ENCODE data around the gene PDE6H.

PDE6H gene

DNA sequence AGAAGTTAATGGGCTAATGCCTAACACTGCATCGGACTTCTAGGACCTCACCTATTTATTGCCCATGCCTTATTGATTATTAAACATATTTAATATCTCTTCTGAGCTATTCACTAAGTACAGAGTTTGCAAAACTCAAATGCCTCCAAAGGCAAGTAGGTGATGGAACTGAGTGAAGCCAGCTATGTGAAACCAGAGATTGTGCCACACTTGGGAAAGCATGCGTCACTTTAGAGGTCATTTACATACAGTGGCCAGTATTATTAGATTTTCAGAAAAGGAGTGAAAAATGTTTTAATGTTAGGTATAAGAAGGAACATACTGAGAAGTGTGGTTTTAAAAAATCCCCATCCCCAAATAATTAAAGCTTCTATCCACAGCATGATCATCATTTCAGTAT lies 27.7 kb downstream of the PDE6H start:
- DNase-seq (ENCODE audit: low read depth), result no peak
- TF ChIP-seq, protein P1, sequence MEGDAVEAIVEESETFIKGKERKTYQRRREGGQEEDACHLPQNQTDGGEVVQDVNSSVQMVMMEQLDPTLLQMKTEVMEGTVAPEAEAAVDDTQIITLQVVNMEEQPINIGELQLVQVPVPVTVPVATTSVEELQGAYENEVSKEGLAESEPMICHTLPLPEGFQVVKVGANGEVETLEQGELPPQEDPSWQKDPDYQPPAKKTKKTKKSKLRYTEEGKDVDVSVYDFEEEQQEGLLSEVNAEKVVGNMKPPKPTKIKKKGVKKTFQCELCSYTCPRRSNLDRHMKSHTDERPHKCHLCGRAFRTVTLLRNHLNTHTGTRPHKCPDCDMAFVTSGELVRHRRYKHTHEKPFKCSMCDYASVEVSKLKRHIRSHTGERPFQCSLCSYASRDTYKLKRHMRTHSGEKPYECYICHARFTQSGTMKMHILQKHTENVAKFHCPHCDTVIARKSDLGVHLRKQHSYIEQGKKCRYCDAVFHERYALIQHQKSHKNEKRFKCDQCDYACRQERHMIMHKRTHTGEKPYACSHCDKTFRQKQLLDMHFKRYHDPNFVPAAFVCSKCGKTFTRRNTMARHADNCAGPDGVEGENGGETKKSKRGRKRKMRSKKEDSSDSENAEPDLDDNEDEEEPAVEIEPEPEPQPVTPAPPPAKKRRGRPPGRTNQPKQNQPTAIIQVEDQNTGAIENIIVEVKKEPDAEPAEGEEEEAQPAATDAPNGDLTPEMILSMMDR (IDR thresholded peaks at IDR 0.05; ENCODE audit: control insufficient read depth, insufficient read depth, low read depth, low read length, missing control alignments), result no peak
- no peak overlapping the region for H3K4me3 ChIP-seq (ENCODE audit: control insufficient read depth, low read depth, low read length)

DNA sequence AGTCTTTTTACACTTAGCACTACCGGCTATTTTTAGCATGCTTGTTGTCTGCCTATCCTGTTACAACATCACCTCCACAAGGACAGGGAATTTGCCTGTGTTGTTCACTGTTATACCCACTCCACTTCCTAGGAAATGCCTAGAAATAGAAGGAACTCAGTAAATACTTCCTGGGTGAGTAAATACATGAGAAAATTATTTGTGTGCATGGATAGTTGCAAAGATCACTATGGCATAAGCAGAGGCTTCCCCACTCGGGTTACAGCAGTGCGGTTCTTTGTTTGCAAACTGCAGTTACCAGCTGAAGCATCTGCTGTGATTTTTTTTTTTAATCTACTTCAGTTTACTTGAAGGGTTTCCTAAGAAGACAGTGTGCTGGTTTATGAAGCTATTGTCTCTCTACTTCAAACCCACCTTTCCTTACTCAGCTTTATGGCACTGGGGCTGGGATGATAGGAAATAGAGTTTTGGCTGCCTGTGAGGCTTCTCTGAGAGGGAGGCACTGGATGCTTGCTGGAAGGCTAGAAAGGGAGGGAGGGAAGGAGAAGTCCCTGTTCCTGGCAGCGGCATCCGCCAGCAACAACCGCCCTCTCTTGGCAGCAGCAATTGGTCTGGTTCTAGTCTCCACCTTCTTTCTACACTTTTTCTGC lies 29.0 kb downstream of the PDE6H start:
- TF ChIP-seq, protein P1 (IDR thresholded peaks at IDR 0.05; ENCODE audit: control insufficient read depth, insufficient read depth, low read depth, low read length, missing control alignments), result no peak
- no peak for DNase-seq (ENCODE audit: low read depth)
- H3K4me3 ChIP-seq (ENCODE audit: control insufficient read depth, low read depth, low read length), result no peak overlapping the region

DNA sequence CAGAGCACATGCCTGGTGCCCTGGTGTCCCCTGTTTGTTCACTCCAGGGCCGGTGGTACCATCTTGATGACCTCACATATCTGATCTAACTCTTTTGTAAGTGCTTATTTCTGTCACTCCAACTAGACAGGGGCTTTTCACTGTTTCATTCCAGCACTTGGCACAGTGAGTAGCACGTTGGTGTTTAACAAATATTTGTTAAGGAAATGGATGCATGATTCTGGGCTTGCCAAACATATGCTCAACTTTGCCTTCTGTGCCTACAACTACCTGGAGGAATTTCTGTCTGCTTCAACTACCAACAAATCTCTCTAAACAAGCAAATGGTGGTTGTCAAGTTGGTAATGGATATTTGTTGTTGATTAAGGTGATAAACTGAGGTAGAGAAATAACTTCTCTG lies 31.6 kb downstream of the PDE6H start:
- TF ChIP-seq, protein P1 (IDR thresholded peaks at IDR 0.05; ENCODE audit: control insufficient read depth, insufficient read depth, low read depth, low read length, missing control alignments), result no peak
- no peak overlapping the region for H3K4me3 ChIP-seq (ENCODE audit: control insufficient read depth, low read depth, low read length)
- DNase-seq (ENCODE audit: low read depth), result no peak

DNA sequence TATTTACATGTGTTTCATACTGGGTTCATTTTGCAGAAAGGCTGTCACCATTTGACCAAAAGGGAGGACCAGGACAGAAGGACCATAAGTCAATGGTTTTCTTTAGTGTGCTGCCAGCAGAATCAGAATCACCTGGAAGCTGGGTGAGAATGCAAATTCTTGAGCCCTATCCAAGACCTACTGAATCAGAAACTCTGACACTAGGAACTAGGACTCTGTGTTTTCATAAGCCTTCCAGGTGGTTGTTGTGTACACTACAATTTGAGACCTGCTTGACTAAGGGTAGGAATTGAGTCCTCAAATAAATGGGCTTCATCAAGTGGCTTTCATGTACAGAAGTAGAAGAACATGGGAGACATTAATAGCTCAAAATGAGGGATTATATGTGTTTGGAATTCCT lies 32.2 kb downstream of the PDE6H start:
- DNase-seq (ENCODE audit: low read depth), result no peak
- TF ChIP-seq, protein P1 (IDR thresholded peaks at IDR 0.05; ENCODE audit: control insufficient read depth, insufficient read depth, low read depth, low read length, missing control alignments), result no peak
- H3K4me3 ChIP-seq (ENCODE audit: control insufficient read depth, low read depth, low read length), result no peak overlapping the region

DNA sequence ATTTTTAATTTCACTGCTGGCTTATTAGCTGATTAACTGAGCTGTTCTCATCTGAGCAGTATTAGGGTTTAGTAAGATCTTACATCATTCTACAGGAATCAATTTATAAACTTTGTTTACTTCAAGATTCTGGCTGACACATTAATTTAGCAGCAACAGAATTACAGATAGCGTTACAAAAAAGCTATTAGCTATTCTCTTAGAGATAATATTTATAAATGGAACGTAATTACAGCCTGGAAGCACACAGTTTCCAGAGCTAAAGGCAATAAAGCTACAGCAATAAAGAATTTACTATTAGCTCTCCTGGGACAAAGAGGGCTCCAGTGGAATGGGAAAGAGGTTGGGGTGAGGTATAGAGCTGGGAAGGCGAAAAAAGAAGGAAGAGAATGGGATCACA lies 34.7 kb downstream of the PDE6H start:
- DNase-seq (ENCODE audit: low read depth), result no peak
- TF ChIP-seq, protein P1 (IDR thresholded peaks at IDR 0.05; ENCODE audit: control insufficient read depth, insufficient read depth, low read depth, low read length, missing control alignments), result no peak
- no peak overlapping the region for H3K4me3 ChIP-seq (ENCODE audit: control insufficient read depth, low read depth, low read length)

DNA sequence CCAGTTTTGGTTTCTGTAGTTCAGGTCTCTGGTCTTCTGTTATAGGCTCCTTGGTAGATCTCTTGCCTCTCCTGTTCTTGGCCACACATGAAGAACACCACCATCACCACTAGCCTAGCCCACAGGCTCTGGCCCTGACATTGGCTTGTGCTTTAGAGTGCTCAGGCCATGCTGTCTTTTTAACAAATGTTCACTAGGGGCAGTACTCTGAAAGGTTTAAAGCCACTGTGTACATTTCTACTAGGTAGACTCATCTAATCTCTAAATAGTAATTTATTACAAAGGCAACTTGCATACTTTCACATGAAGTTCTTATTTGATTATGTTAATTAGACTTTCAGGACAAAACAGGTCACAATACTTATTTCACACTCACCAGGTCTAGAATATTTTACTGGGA lies 38.3 kb downstream of the PDE6H start:
- DNase-seq (ENCODE audit: low read depth), result no peak
- H3K4me3 ChIP-seq (ENCODE audit: control insufficient read depth, low read depth, low read length), result no peak overlapping the region

More for the DNA sequence above, 38.3 kb downstream of the PDE6H start:
- TF ChIP-seq, protein P1 (IDR thresholded peaks at IDR 0.05; ENCODE audit: control insufficient read depth, insufficient read depth, low read depth, low read length, missing control alignments), result no peak

All from AG09309 (cell line).